WTC11 (cell line): Measurements from ENCODE around the gene DTNBP1. TPM values are rescaled to one million over a fixed set of nuclear protein-coding genes. Genes with fewer than 3 reads are reported as not detected.

Source experiments
- ATAC-seq: fragments of 200-7000 bp; cut with Tn5 transposase; 2 replicates; pipeline ENCODE4 v1.10.0; 2021; ENCODE audit warnings: mild to moderate bottlenecking, moderate library complexity
- CTCF ChIA-PET: fragments of 300-600 bp; sonication (Branson Sonifier 250); formaldehyde crosslinking; loops from one replicate; lab custom pipeline; 2021; ENCODE audit warnings: antibody characterized with exemption; lab: Charles Lee
- POLR2A ChIA-PET: fragments of 350-600 bp; sonication (Branson Sonifier 250); formaldehyde crosslinking; loops from one replicate; lab custom pipeline; 2021; ENCODE audit warnings: antibody characterized with exemption; lab: Charles Lee
- DNase-seq: peaks from one replicate; pipeline ENCODE4 v3.0.0; 2021; ENCODE audit warnings: low spot score
- H3K27ac Mint-ChIP-seq: 2 replicates; pipeline ENCODE4 v1.8.0; 2021; ENCODE audit warnings: mixed read lengths
- H3K27me3 Mint-ChIP-seq: 2 replicates; pipeline ENCODE4 v1.8.0; 2021; ENCODE audit warnings: low read depth, mild to moderate bottlenecking, moderate library complexity, mixed read lengths
- H3K36me3 Mint-ChIP-seq: 2 replicates; pipeline ENCODE4 v1.8.0; 2021; ENCODE audit warnings: mixed read lengths
- H3K4me1 Mint-ChIP-seq: 2 replicates; pipeline ENCODE4 v1.8.0; 2022; ENCODE audit warnings: mixed read lengths
- H3K4me3 Mint-ChIP-seq: 2 replicates; pipeline ENCODE4 v1.8.0; 2021; ENCODE audit warnings: mild to moderate bottlenecking, moderate library complexity, mixed read lengths
- H3K9me3 Mint-ChIP-seq: 2 replicates; pipeline ENCODE4 v1.8.0; 2021; ENCODE audit warnings: mixed read lengths
- ARID4B ChIP-seq: sonication (generic); formaldehyde crosslinking; IDR thresholded peaks from 2 replicates; pipeline ENCODE4 v1.8.0; 2023; ENCODE audit warnings: missing genetic modification reagents, mild to moderate bottlenecking, borderline replicate concordance
- ATF1 ChIP-seq: sonication (generic); formaldehyde crosslinking; IDR thresholded peaks from 2 replicates; pipeline ENCODE4 v1.8.1; 2023; ENCODE audit warnings: mild to moderate bottlenecking, moderate library complexity, missing genetic modification reagents
- CDX4 ChIP-seq: fragments of 250-450 bp; sonication (Bioruptor Pico); IDR thresholded peaks from 2 replicates; pipeline ENCODE4 v1.9.0; 2021; ENCODE audit warnings: moderate library complexity, mild to moderate bottlenecking, inconsistent platforms, borderline replicate concordance
- ERG ChIP-seq: fragments of 250-450 bp; sonication (Bioruptor Pico); IDR thresholded peaks from 2 replicates; pipeline ENCODE4 v1.8.0; 2021; ENCODE audit warnings: mild to moderate bottlenecking
- ETV6 ChIP-seq: sonication (generic); formaldehyde crosslinking; IDR thresholded peaks from 2 replicates; pipeline ENCODE4 v1.8.1; 2022; ENCODE audit warnings: mild to moderate bottlenecking, missing genetic modification reagents
- FOXK1 ChIP-seq: sonication (generic); formaldehyde crosslinking; IDR thresholded peaks from 2 replicates; pipeline ENCODE4 v1.8.0; 2022; ENCODE audit warnings: mild to moderate bottlenecking, moderate library complexity, missing genetic modification reagents
- FOXP4 ChIP-seq: sonication (generic); formaldehyde crosslinking; IDR thresholded peaks from 2 replicates; pipeline ENCODE4 v1.8.0; 2022; ENCODE audit warnings: mild to moderate bottlenecking, missing genetic modification reagents
- HMGA2 ChIP-seq: fragments of 250-450 bp; sonication (Bioruptor Pico); IDR thresholded peaks from 2 replicates; pipeline ENCODE4 v1.4.0; 2021; ENCODE audit warnings: mild to moderate bottlenecking, moderate library complexity
- IRF2 ChIP-seq: sonication (generic); formaldehyde crosslinking; IDR thresholded peaks from 2 replicates; pipeline ENCODE4 v1.8.0; 2022; ENCODE audit warnings: low read depth, missing genetic modification reagents, borderline replicate concordance
- JUN ChIP-seq: sonication (generic); formaldehyde crosslinking; IDR thresholded peaks from 2 replicates; pipeline ENCODE4 v1.8.0; 2023; ENCODE audit warnings: mild to moderate bottlenecking, missing genetic modification reagents
- KAT7 ChIP-seq: sonication (generic); formaldehyde crosslinking; IDR thresholded peaks from 2 replicates; pipeline ENCODE4 v1.8.1; 2023; ENCODE audit warnings: missing genetic modification reagents, mild to moderate bottlenecking, borderline replicate concordance
- MAX ChIP-seq: sonication (generic); formaldehyde crosslinking; IDR thresholded peaks from 2 replicates; pipeline ENCODE4 v1.8.0; 2022; ENCODE audit warnings: mild to moderate bottlenecking, missing genetic modification reagents
- NFE2L1 ChIP-seq: sonication (generic); formaldehyde crosslinking; IDR thresholded peaks from 2 replicates; pipeline ENCODE4 v1.8.1; 2023; ENCODE audit warnings: missing genetic modification reagents
- NFYB ChIP-seq: sonication (generic); formaldehyde crosslinking; conservative IDR thresholded peaks from 2 replicates; pipeline ENCODE4 v1.8.0; 2022; ENCODE audit warnings: low read depth, missing genetic modification reagents
- NR1H2 ChIP-seq: sonication (generic); formaldehyde crosslinking; IDR thresholded peaks from 2 replicates; pipeline ENCODE4 v1.9.0; 2021; ENCODE audit warnings: mild to moderate bottlenecking, moderate library complexity, missing genetic modification reagents
- OVOL2 ChIP-seq: fragments of 250-450 bp; sonication (Bioruptor Pico); IDR thresholded peaks from 2 replicates; pipeline ENCODE4 v1.9.0; 2021; ENCODE audit warnings: mild to moderate bottlenecking, borderline replicate concordance
- PRDM15 ChIP-seq: sonication (generic); formaldehyde crosslinking; IDR thresholded peaks from 2 replicates; pipeline ENCODE4 v1.8.0; 2022; ENCODE audit warnings: missing genetic modification reagents
- SOX15 ChIP-seq: fragments of 250-450 bp; sonication (Bioruptor Pico); IDR thresholded peaks from 2 replicates; pipeline ENCODE4 v1.9.0; 2021; ENCODE audit warnings: mild to moderate bottlenecking
- TCF7 ChIP-seq: sonication (generic); formaldehyde crosslinking; IDR thresholded peaks from 2 replicates; pipeline ENCODE4 v1.8.0; 2022; ENCODE audit warnings: mild to moderate bottlenecking, low read depth, missing genetic modification reagents, moderate library complexity
- TEAD1 ChIP-seq: sonication (generic); formaldehyde crosslinking; IDR thresholded peaks from 2 replicates; pipeline ENCODE4 v1.8.0; 2022; ENCODE audit warnings: mild to moderate bottlenecking, missing genetic modification reagents
- ZNF281 ChIP-seq: sonication (generic); formaldehyde crosslinking; IDR thresholded peaks from 2 replicates; pipeline ENCODE4 v1.8.0; 2023; ENCODE audit warnings: mild to moderate bottlenecking, missing genetic modification reagents
- ZNF423 ChIP-seq: fragments of 250-450 bp; sonication (Bioruptor Pico); IDR thresholded peaks from 2 replicates; pipeline ENCODE4 v2.1.2; 2022; ENCODE audit warnings: mild to moderate bottlenecking, moderate library complexity
- total RNA-seq: library from RNA; stranded (reverse); gene quantifications from 3 replicates; pipeline ENCODE4 v1.2.3, GENCODE V29; 2021

Gene DTNBP1
- total RNA-seq, 1 experiment from 2014 or later, result 15.1 TPM

GRCh38 chr6:15535495-15536197 is 127.2 kb downstream of the DTNBP1 start (continued):
- TF ChIP-seq NFYB (no peak), NR1H2 (no peak), ATF1 (CRISPR knock-in tag) (no peak), IRF2 (CRISPR knock-in tag) (no peak), ETV6 (CRISPR knock-in tag) (no peak), MAX (CRISPR knock-in tag) (no peak), ERG (CRISPR knock-in tag) (no peak), TEAD1 (CRISPR knock-in tag) (no peak), JUN (CRISPR knock-in tag) (no peak), FOXP4 (no peak), OVOL2 (CRISPR knock-in tag) (no peak), SOX15 (CRISPR knock-in tag) (no peak)

GRCh38 chr6:15534974-15535373 is 127.9 kb downstream of the DTNBP1 start:
- Mint-ChIP-seq H3K27me3 (no peaks in the 10 kb centered on the region), H3K4me3 (no peak overlapping the region), H3K27ac (no peak overlapping the region), H3K4me1 (no peaks in the 10 kb centered on the region), H3K9me3 (peaks cover 16% of the 10 kb centered on the region), H3K36me3 (peaks cover 26% of the 10 kb centered on the region)
- DNase-seq (no peak), ATAC-seq (no peak)
- ChIA-PET POLR2A (no interaction called here), CTCF (no interaction called here)
- TF ChIP-seq NFYB (no peak), SOX15 (CRISPR knock-in tag) (no peak), ZNF281 (CRISPR knock-in tag) (no peak), IRF2 (CRISPR knock-in tag) (no peak), ARID4B (CRISPR knock-in tag) (no peak), NFE2L1 (CRISPR knock-in tag) (no peak), PRDM15 (no peak), FOXK1 (CRISPR knock-in tag) (no peak), HMGA2 (CRISPR knock-in tag) (no peak), ZNF423 (CRISPR knock-in tag) (no peak), KAT7 (no peak), TCF7 (CRISPR knock-in tag) (no peak), CDX4 (CRISPR knock-in tag) (no peak)
